Gastroesophageal sphincter (tissue), 3 donors: ENCODE results near the gene TMEM141.

Source experiments
- EP300 ChIP-seq: sonication (generic); formaldehyde crosslinking; IDR thresholded peaks from one replicate; pipeline ENCODE4 v1.6.1; 2017; ENCODE audit warnings: antibody characterized with exemption, mild to moderate bottlenecking
- POLR2A ChIP-seq, 2 donors: fragments of 450-650 bp; IDR thresholded peaks; one replicate each; pipeline ENCODE4 v1.6.1; 2017; ENCODE audit warnings: antibody characterized with exemption in 2 of 2, mild to moderate bottlenecking in 2 of 2, moderate library complexity in 1 of 2
- POLR2AphosphoS5 ChIP-seq: sonication (generic); formaldehyde crosslinking; IDR thresholded peaks from one replicate; pipeline ENCODE4 v1.6.1; 2017; ENCODE audit warnings: antibody characterized with exemption
- TF ChIP-seq, protein P1 (sequence below), 4 experiments: fragments of 200-600 bp in 2 of 4; fragments of 450-650 bp in 2 of 4; sonication (generic) in 1 of 4; IDR thresholded peaks; one replicate each; pipeline ENCODE4 v1.5.1; 2017 to 2019; ENCODE audit warnings: antibody characterized with exemption in 4 of 4, mild to moderate bottlenecking in 2 of 4, moderate library complexity in 2 of 4

GRCh38 chr9:136782452-136782851 is 8.7 kb upstream of the TMEM141 start:
- TF ChIP-seq, protein P1, sequence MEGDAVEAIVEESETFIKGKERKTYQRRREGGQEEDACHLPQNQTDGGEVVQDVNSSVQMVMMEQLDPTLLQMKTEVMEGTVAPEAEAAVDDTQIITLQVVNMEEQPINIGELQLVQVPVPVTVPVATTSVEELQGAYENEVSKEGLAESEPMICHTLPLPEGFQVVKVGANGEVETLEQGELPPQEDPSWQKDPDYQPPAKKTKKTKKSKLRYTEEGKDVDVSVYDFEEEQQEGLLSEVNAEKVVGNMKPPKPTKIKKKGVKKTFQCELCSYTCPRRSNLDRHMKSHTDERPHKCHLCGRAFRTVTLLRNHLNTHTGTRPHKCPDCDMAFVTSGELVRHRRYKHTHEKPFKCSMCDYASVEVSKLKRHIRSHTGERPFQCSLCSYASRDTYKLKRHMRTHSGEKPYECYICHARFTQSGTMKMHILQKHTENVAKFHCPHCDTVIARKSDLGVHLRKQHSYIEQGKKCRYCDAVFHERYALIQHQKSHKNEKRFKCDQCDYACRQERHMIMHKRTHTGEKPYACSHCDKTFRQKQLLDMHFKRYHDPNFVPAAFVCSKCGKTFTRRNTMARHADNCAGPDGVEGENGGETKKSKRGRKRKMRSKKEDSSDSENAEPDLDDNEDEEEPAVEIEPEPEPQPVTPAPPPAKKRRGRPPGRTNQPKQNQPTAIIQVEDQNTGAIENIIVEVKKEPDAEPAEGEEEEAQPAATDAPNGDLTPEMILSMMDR (IDR thresholded peaks at IDR 0.05): no peak
- no peak for TF ChIP-seq POLR2A (IDR thresholded peaks at IDR 0.05)
- no peak for TF ChIP-seq POLR2AphosphoS5
- TF ChIP-seq EP300: no peak
